ENCODE measurements around the gene CUTA.
"Not testable (repeated sequence)": the region's sequence is repeated elsewhere in the genome, so short reads cannot be mapped to it uniquely, and the experiment has no call there.

DNA sequence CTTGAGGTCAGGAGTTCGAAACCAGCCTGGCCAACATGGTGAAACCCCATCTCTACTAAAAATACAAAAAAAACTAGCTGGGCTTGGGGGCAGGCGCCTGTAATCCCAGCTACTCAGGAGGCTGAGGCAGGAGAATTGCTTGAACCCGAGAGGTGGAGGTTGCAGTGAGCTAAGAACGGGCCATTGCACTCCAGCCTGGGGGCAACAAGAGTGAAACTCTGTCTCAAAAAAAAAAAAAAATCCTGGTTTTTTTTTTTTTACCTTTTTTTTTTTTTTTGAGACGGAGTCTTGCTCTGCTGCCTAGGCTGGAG is 50.2 kb downstream of the CUTA start:
- TF ChIP-seq, protein P1, sequence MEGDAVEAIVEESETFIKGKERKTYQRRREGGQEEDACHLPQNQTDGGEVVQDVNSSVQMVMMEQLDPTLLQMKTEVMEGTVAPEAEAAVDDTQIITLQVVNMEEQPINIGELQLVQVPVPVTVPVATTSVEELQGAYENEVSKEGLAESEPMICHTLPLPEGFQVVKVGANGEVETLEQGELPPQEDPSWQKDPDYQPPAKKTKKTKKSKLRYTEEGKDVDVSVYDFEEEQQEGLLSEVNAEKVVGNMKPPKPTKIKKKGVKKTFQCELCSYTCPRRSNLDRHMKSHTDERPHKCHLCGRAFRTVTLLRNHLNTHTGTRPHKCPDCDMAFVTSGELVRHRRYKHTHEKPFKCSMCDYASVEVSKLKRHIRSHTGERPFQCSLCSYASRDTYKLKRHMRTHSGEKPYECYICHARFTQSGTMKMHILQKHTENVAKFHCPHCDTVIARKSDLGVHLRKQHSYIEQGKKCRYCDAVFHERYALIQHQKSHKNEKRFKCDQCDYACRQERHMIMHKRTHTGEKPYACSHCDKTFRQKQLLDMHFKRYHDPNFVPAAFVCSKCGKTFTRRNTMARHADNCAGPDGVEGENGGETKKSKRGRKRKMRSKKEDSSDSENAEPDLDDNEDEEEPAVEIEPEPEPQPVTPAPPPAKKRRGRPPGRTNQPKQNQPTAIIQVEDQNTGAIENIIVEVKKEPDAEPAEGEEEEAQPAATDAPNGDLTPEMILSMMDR (IDR thresholded peaks at IDR 0.05): not testable (repeated sequence)
- not testable (repeated sequence) for TF ChIP-seq POLR2A, POLR2AphosphoS5 (IDR thresholded peaks at IDR 0.05)

Measured in breast epithelium (tissue), 3 donors.